SK-N-DZ (cell line): Measurements from ENCODE around the gene TCEA2.

Experiments
- DNase-seq: peaks from one replicate; pipeline ENCODE4 v3.0.0-alpha.2; 2015; ENCODE audit warnings: low spot score

The TCEA2 gene

DNA sequence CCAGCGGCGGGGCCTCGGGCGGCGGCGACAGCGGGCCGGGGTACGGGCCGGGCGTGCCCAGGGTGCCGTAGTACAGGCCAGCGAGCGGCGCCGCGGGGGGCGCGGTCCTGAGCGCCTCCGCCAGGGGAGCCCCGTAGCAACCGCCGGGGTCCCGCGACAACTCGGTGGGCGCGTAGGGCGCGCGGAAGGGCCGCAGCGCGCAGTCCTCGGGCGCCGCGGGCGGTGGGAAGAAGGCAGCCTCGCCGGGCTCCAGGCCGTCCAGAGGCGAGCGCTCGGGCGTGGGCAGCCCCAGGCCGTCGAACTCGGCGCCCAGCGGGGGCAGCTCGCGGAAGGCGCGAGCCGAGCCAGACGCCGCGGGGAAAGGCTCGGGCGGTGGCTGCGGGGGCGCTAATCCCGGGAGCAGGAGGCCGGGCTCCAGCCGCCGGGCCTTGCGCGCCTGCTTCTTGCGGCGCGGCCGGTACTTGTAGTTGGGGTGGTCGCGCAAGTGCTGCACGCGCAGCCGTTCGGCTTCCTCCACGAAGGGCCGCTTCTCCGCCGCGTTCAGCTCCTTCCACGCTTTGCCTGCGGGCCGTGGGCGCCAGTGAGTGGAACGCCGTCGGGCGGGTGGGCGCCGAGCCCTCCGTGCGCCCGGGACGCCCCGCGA is 14.5 kb upstream of the TCEA2 start:
- DNase-seq, result no peak

DNA sequence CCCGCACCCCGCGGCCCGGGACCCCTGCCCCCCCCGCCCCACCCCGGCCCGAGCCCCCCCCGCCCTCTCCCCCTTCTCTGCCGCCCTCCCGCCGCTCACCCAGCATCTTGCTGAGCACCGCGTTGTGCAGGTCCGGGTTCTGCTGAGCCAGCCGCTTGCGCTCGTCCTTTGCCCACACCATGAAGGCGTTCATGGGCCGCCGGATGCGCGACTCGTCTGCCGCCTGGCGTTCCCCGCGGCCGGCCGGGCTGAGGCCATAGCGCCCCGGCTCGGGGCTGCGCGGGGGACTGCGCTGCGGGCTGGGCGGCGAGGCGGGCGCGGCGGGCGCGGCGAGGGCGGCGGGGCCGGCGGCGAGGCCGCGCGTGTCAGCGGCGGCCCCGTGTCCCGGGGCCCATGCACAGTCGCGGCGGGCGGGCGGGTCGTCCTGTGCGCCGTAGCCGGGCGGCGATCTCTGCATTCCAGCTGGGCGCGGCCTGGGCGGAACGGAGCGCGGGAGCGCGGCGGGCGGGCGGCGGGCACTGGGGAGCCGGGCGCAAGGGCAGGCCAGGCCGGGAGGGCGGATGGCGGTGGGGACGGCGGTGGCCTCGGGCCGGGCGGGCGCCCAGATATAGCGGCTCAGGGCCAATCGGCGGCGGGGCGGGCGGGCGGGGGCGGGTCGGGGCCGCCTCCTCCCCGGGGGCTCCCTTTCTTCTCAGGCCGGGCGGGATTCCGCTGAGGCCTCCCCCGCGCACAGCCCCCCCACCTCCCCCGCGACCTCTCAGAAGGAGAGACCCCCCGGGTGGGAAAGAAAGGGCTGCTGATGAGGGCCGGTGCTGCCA is 13.7 kb upstream of the TCEA2 start, which contains the start of gene SOX18:
TSS of gene SOX18 (minus strand) at position 580 of the 818 bp plus-strand sequence. CDS start at position 457, 123 bp downstream.
- DNase-seq, result no peak

DNA sequence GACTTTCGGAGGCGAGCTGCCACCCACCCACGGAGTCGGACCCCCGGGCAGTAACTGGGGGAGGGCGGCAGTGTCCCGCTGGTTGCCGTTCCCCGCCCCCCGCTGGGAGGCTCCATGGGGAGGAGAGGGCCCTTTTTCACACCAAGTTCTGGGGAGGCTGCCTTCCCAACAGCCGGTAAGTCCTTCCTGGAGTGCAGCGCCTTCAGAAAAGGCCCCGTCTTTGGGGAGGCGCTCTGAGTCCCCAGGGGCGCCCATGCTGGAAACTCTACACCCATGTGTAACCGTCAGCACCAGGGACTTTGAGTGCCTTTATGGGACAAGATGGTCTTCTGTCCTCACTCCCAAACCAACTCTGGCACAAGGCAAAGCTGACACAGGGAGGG is 13.1 kb upstream of the TCEA2 start:
- DNase-seq, result no peak

DNA sequence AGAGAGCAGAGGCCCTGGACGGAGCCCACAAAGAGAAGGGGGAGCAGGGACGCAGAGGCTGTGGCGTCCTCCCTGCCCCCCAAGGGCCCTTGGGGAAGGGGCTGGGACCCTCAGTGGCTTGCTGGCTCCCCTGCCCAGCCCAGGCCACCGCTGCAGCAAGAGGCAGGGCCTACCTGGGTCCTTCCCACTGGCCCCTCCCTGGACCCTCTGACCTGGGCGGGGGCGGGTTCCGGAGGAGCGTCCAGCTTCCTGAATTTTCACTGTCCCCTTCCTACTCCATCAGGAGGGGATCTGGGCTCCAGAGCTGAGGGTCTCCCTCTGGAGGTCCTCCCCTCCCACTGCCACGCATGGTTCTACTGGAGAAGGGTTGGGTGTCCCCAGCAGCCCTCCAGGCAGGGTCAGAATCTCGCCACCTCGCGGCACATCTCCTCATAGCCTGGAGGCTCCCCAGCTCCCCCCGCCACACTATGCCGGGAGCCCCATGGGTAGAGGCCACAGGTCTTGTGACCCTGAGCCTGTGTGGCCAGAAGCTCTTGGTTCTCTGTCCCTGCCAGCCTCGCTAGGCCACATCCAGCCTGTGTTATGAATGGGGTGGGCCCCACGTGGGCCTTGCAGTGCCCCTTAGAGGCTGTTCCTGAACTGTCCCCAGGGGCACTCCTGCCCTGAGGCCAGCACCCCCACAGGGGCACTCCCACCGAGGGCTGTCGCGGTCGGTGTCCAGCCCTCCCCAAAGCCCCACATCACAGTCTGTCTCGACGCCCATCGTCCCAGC is 12.6 kb upstream of the TCEA2 start:
- no peak for DNase-seq

DNA sequence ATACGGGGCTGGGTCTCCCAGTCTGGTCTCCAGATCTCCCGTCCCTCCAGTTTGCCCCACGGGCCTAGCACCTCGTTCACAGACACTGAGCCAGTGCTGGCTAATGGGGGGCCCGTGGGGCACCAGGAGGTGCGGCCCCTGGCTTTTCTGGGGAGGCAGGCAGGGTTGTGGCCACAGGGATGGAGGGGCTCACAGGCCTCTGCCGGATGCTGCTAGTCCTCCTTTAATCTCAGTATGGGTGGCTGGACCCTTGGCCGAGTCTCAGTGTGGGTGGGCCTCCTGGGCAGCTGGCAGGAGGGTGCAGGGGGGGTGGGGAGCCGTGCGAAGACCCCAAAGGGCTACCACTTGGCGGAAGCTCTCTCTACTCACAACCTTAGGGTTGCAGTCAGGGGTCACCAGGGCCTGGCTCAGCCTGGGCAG is 12.0 kb upstream of the TCEA2 start:
- no peak for DNase-seq

DNA sequence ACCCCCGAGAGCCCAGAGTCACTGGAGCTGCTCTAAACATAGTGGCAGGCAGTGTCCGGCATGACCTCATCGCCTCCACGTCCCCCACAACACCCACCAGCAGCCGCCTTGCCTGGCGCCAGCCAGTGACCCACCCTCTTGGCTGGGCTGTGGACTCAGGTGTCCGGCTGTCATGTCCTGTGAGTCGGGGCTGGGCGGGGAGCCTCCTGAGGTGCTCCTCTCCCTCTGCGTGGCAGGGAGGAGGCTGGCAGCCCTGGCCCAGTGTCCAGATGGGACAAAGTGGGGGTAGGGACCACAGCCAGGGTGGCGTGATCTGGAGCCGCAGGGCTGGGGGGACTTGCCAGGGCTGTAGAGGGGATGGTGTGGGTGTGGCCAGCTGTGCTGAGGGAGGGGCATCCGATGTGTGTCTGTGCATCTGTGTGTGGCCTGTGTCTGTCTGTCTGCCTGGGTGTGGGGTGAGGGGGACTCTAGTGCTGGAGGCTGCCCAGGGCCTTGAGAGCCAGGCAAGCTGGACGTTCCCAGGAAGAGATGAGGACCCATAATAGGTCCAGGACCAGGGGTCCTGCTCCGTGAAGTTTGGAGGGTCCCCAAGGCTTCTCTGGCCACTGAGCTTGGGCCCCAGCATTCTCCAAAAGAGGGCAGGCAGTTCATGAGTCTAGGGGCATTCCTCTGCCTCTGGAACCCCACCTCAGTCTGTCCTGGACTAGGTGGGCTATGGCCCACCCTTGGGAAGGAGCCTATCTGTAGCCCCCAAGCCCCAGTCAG is 11.3 kb upstream of the TCEA2 start:
- DNase-seq, result no peak

DNA sequence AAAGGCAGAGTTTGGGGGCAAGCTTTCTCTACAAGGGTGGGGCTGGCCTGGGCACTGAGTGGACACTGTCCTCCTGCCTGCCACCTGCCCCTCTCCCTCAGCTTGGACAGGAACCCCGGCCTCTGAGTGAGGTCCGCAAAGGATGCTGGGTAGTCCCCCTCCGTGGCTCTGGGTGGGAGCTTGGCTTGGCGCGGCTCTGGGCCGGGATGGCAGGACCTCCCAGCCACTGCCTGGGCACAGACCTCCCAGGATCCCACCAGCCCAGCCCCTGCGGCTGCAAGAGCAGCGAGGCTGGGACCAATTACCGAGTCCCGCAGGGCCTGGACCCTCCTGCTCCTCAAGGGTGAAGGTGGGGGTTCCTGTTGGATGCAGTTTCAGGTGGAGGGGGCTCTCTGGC is 10.7 kb upstream of the TCEA2 start:
- no peak for DNase-seq

DNA sequence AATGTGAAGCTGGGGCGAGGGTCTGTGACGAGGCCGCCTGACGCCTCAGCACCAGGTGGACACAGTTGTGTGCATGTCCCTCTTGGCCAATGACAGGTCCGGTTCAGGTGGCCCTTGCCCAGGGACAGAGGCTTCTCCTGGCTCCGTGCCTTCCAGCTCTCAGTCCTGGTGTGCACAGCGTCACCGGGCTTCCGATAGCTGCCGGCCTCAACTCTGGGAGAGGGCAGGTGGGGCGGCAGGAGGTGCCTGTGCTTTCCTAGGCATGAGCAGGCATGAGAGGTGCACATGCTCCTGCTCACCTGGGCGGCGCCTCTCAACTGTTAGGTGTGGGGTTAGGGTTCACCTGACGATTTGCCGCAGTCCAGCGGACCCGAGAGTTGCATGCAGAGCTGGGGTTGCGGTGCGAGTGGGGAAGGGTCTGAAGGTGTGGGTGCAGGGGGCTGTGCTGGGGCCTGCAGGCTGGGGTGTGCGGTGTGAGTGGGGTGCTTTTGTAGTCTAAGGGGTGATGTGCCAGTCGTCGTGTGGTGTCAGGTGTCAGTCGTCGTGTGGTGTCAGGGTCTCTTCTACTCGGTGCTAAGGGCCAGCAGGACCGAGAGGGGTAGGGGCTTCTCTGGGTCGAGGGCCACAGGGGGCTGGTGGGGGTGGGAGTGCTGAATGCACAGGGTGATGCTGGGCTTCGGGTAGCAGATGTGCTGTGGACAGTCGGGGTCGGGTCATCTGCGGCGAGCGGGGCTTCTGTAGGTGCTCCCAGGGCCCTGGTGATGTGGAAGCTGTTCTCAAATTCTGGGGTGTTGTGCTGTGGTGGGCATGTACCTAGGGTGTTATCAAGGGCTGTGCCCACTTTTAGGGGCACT is 9.8 kb upstream of the TCEA2 start:
- DNase-seq, result no peak

DNA sequence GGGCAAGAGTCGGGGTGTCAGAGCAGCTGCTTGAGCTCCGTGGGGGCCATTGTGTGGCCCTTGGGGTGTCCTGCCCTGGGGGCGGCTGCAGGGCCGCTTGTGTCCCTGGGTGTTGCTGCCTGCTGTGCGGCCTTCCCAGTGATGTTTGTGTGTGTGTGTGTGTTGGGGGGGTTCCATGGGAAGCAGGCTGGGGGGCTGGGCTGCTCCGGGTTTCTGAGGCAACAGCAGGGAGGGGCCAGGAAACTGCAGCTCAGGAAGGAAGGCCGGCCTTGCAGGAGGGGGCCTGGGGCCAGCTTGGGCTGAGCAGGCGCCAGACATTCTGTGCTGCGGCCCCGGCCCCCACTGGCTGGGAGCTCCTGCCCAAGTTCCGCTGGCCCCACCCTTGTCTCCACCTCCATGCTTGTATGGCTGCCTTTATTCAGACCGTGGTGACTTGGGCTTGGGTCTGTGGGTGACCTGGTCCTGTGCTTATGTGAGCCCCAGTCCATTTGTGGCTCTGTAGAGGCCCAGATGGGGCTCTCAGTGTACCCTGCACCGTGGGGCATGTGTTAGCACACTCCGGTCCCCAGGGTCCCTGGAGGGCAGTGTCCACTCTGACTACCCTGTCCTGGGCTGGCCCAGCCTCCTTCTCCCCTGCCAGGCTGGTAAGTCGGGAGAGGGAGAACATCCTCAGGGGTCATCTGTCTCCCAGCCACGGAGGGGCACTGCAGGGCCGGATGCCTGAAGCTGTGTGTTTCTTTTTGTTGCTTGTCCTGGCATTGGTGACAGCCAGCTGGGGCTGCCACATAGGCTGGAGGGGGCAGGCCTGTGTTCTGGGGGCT is 8.9 kb upstream of the TCEA2 start:
- DNase-seq, result peak; percentile 80

DNA sequence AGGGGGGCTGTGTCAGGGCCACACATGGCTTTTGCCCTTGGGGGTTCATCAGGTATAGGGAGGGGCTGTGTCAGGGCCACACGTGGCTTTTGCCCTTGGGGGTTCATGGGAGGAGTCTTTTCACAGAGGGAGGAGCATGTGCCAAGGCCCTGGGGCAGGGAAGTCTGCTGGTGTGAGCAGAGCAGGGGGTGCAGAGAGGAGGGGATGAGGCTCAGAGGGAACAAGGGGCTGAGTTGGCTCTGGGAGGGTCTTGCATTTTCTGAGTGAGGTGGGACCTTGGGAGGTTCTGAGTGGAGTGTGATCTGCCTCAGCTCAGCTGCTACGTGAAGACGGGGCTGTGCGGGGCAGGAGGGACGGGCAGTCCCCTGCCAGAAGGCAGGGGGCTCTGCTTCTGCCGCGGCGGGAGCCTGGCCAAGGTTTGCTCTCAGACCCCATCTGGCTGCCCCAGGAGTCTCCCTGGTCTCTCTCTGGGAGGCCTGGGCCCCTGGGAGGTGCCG is 7.6 kb upstream of the TCEA2 start:
- DNase-seq, result no peak

DNA sequence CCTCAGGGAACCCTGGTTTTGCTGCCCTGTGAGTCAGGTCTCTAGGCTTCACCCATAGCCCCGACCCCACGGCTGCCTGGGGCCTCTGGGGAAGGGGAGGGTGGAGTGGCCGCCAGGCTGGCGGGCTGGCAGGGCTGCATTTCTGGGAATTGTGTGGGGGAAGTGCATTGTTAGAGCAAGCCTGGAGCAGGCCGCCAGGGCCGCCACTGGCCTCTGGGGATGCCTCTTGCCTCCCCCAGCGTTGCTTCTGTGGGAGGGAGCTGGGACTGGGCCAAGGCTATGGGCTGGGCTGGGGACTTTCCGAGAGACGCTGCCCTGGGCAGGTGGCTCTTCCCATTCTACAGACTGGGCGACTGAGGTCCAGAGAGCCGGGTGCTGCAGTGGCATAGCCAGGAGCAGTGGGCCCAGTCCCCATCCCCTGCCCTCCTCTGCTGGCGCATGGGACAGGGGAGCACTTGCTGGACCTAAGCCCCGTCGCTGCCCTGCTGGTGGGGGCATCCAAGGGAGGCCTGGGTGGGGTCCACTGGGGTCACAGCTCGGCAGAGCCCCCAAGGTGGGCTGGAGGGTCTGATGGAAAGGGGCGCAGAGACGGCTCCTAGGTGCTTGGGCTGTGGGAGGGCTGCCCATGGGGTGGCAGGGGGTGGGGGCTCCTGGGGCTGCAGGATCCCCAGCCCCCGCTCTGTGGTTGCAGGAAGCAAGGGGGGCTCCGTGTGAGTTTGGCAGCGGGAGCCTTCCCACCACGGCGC is 6.9 kb upstream of the TCEA2 start:
- DNase-seq, result peak; percentile 58

DNA sequence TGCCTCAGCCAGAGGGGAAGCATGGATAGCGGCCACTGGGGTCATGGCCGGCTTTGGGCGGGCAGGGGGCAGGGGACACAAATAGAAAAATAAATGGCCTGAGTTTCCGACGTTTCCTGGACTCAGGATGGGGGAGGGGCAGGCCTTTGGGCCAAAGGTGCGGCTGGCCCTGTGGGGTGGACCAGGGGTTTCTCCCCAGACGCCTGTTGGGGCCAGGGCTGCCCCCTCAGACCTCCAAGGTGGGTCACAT is 6.4 kb upstream of the TCEA2 start:
- DNase-seq, result no peak

DNA sequence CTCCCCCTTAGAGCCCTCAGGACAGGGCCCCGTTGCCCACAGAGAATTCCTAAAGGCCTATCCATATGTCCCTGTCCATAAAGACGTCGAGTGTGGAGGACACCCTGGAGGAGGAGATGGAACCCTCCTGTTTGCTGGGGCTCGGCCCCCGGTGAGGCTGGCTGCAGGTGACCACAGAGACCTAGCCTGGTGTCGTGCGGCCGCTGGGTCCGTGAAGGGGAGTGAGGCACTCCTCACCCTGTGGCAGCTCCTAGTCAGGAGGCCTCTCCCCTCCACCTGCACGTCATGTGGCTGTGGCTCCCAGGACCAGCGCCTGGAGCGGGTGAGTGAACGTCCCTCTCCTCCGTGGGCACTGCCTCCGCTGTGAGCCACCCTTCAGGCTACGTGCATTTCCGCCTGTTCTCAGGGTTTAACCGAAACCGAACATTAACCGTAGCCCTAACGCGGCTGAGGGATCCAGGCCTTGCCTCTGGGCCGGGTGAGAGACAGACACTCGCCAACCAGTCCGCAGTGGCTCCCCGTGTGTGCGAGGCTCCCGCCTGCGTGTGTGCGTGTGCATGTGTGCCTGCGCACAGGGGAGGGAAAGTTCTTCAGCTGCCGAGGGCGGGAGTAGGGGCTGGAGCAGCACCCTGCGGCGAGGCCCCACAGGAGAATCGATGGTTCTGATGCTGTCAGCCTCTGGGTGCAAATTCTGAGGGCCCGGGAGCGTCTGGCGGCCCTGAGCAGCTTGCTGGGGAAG is 5.9 kb upstream of the TCEA2 start:
- no peak for DNase-seq

DNA sequence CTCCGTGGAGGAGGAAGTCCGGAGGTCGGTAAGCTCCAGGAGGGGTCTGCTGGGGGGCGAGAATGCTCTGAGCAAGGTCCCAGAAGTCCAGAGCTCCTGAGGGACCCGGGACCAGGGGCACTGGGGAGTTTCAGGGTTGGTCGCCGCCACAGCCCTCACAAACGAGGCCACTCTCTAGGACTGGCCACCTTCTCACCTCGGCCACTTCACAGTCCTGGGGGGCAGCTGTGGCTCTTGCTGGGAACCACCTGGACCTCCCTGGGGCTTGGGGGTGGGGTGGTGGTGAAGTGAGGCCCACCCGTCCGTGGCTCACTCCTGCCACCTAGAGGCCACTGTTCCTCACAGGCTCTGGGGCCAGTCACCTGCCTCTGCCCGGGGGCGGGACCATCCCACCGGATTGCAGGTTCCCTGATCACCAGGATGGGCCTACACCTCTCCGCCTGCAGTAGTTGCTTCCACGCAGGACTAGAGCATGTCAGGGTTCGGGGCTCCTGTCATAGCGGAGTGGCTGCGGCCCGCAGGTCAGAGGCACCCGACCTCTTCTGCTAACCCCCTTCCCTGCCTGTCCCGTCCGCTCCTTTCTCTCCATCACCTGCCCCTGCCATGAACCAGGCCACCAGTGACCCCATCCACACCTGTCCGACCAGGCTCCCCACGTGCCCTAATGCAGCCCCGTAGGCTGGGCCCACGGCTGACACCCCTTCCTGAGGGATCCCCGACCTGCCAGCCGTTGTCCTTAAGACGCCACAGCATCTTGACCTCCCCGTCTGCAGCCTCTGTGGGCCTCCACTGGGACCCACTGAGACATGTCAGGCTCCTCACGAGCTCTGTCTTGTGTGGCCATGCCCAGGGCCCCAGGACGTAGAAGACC is 5.1 kb upstream of the TCEA2 start:
- DNase-seq, result peak; percentile 78

DNA sequence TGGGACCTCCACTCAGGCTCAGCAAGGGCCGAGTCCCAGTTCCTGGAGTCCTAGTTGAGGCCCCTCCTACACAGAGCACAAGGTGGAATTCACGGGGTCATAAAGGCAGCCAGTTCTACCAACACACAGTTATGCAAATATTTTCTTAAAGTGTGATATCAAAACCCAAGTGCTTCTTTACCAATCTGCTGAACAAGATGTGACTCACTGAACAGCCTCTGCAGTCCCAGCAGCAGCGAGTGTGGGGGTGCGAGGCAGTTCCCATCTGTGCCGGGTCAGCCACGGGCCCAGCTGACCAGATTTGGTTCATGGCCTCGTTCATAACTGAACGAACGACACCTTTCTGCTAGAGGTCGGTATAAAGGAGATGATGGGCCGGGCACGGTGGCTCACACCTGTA is 4.5 kb upstream of the TCEA2 start:
- no peak for DNase-seq

DNA sequence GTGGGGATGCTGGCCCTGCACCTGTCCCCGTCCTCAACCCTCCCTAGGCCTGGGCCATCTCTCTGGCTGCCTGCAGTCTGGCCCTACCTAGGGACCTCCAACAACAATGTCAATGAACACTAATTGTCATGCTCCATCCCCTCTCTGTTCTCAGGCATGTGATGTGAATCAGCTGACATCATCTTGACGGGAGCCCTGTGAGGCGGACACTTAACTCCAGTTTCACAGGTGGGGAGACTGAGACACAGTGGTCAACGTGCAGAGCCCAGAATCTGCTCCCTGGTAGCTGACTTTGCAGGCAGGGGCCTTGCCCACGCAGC is 762 bp upstream of the TCEA2 start:
- DNase-seq, result no peak

DNA sequence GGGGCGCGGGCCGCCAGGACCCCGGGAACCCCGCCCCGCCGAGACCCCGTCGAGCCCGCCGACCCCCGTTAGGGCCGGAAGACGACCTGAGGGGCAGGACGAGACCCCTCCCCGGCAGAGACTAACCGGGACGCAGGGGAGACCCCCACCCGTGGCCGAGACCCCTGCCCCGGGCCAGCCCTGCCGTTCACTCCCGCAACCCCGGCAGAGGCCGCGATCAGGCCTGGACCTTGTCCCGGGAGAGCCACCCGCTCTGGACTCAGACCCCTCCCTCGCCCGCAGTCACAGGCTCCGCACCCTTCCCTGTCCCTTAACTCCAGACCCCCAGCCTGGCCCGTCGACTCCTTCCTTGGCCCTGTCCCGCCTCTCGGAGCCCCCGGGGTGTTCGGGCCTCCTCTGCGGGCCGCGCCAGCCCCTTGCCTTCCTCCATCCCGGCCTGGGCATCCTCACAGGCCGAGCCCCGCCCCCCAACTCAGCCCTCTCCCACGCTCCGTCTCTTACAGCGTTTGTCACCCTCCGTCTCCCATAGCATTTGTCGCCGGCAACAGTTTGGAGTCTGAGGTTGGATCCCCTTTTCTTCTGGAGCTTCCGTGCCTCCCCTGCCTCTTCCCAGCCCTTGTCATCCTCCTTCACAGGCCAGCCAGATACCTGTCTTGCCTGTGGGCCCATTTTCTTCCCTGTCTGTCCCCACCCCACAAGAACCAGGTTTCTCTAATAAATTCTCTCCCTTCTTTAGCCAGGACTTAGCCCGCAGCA is 569 bp downstream of the TCEA2 start:
- no peak for DNase-seq
